HCT116 (cell line): ENCODE data around the gene IL1R2. TPM values are rescaled to one million over a fixed set of nuclear protein-coding genes. Genes with fewer than 3 reads are reported as not detected.

Experiments
- ATAC-seq: fragments of 200-7000 bp; cut with Tn5 transposase; 2 replicates; pipeline ENCODE4 v1.9.1; 2020; ENCODE audit warnings: mild to moderate bottlenecking, moderate library complexity
- BruUV-seq: library from RNA; stranded (reverse); fragments of 400-500 nt; replicated peaks from 2 replicates; lab custom pipeline; 2021; lab: Mats Ljungman, UMichigan
- CTCF ChIA-PET: fragments of 300-600 bp; sonication (Branson Sonifier 250); formaldehyde crosslinking; loops from one replicate; lab custom pipeline; 2021; ENCODE audit warnings: antibody characterized with exemption; lab: Charles Lee
- POLR2A ChIA-PET: fragments of 300-600, 350-600 bp; sonication (Branson Sonifier 250); formaldehyde crosslinking; loops from one replicate; lab custom pipeline; 2021; ENCODE audit warnings: antibody characterized with exemption; lab: Charles Lee
- RAD21 ChIA-PET, 2 experiments: fragments of 300-600 bp; sonication (Branson Sonifier 250); formaldehyde crosslinking; loops; one replicate each; lab custom pipeline; 2023; ENCODE audit warnings: low total read pairs in 2 of 2; ENCODE audit not compliant: uncharacterized antibody in 2 of 2, unreplicated experiment in 2 of 2, low non-redundant PET in 1 of 2; lab: Charles Lee
- DNase-seq: peaks from one replicate; pipeline ENCODE4 v3.0.0-alpha.2; 2010; ENCODE audit warnings: low read depth, low spot score
- H2AFZ ChIP-seq: fragments of 200-600 bp; shearing (Covaris generic), sonication (generic); 2 replicates; pipeline ENCODE4 v1.6.1; 2017; ENCODE audit warnings: low read depth, mixed run types, mixed read lengths, antibody characterized with exemption, low read length; ENCODE audit not compliant: poor library complexity, severe bottlenecking
- H3K27ac ChIP-seq: 2 replicates; pipeline ENCODE4 v1.5.1; 2012; ENCODE audit warnings: low read depth, low read length
- H3K27me3 ChIP-seq: fragments of 200-600 bp; sonication (generic); 2 replicates; pipeline ENCODE4 v1.6.1; 2016; ENCODE audit warnings: mixed run types, low read length, mixed read lengths; ENCODE audit not compliant: insufficient read depth
- H3K36me3 ChIP-seq, 2 experiments: fragments of 200-500 bp in 1 of 2; fragments of 200-600 bp in 1 of 2; sonication (Bioruptor generic) in 1 of 2; sonication (generic) in 1 of 2; 2 replicates each; pipeline versions ENCODE4 v1.5.1 to v1.6.1; 2014 to 2016; ENCODE audit warnings: low read length in 2 of 2, inconsistent platforms in 1 of 2, mixed read lengths in 1 of 2, mixed run types in 1 of 2; ENCODE audit not compliant: insufficient read depth in 2 of 2, control insufficient read depth in 1 of 2
- H3K4me1 ChIP-seq, 2 experiments: fragments of 200-600 bp in 1 of 2; sonication (generic) in 1 of 2; 2 replicates each; pipeline versions ENCODE4 v1.5.1 to v1.6.1; 2012 to 2017; ENCODE audit warnings: low read length in 2 of 2, inconsistent platforms in 1 of 2, mild to moderate bottlenecking in 1 of 2, mixed read lengths in 1 of 2, mixed run types in 1 of 2, moderate library complexity in 1 of 2; ENCODE audit not compliant: insufficient read depth in 2 of 2, control insufficient read depth in 1 of 2
- H3K4me2 ChIP-seq: fragments of 200-600 bp; sonication (generic); 2 replicates; pipeline ENCODE4 v1.6.1; 2017; ENCODE audit warnings: mixed run types, low read length, mixed read lengths
- H3K4me3 ChIP-seq, 2 experiments: fragments of 200-600 bp in 1 of 2; sonication (generic) in 1 of 2; replicated peaks in 1 of 2; 2 replicates each; pipeline ENCODE4 v1.5.1; 2011 to 2016; ENCODE audit warnings: low read length in 2 of 2, control low read depth in 1 of 2, low read depth in 1 of 2, mild to moderate bottlenecking in 1 of 2, mixed read lengths in 1 of 2, mixed run types in 1 of 2
- H3K79me2 ChIP-seq: fragments of 200-600 bp; sonication (generic); 2 replicates; pipeline ENCODE4 v1.6.1; 2017; ENCODE audit warnings: mild to moderate bottlenecking, mixed run types, low read length, moderate library complexity, mixed read lengths; ENCODE audit not compliant: insufficient read depth
- H3K9ac ChIP-seq: fragments of 200-600 bp; sonication (generic); 2 replicates; pipeline ENCODE4 v1.6.1; 2016; ENCODE audit warnings: low read length, mixed read lengths
- H3K9me2 ChIP-seq: fragments of 200-600 bp; sonication (generic), shearing (Covaris generic); 2 replicates; pipeline ENCODE4 v1.6.1; 2017; ENCODE audit warnings: mixed run types, mild to moderate bottlenecking, moderate library complexity; ENCODE audit not compliant: insufficient read depth
- H3K9me3 ChIP-seq, 2 experiments: fragments of 200-500 bp in 1 of 2; fragments of 200-600 bp in 1 of 2; sonication (Bioruptor generic) in 1 of 2; sonication (generic) in 1 of 2; 2 replicates each; pipeline ENCODE4 v1.6.1; 2014 to 2017; ENCODE audit warnings: low read length in 2 of 2, mixed read lengths in 2 of 2, inconsistent platforms in 1 of 2, low read depth in 1 of 2, mild to moderate bottlenecking in 1 of 2, mixed run types in 1 of 2, moderate library complexity in 1 of 2; ENCODE audit not compliant: control insufficient read depth in 1 of 2, insufficient read depth in 1 of 2
- H4K20me1 ChIP-seq: fragments of 200-600 bp; sonication (generic), shearing (Covaris generic); 2 replicates; pipeline ENCODE4 v1.6.1; 2017; ENCODE audit warnings: mixed run types, mild to moderate bottlenecking, moderate library complexity; ENCODE audit not compliant: insufficient read depth
- ATF3 ChIP-seq: IDR thresholded peaks from 2 replicates; pipeline ENCODE4 v1.6.1; 2012
- CBX3 ChIP-seq: IDR thresholded peaks from 2 replicates; pipeline ENCODE4 v1.6.1; 2012; ENCODE audit warnings: low read depth
- CEBPB ChIP-seq: IDR thresholded peaks from 2 replicates; pipeline ENCODE4 v1.6.1; 2012; ENCODE audit warnings: low read depth
- EZH2phosphoT487 ChIP-seq: fragments of 200-600 bp; IDR thresholded peaks from 2 replicates; pipeline ENCODE4 v1.6.1; 2018; ENCODE audit warnings: antibody characterized with exemption, borderline replicate concordance
- FOSL1 ChIP-seq: IDR thresholded peaks from 2 replicates; pipeline ENCODE4 v1.6.1; 2012; ENCODE audit warnings: low read depth
- MAX ChIP-seq: IDR thresholded peaks from 2 replicates; pipeline ENCODE4 v1.6.1; 2012
- REST ChIP-seq: IDR thresholded peaks from 2 replicates; pipeline ENCODE4 v1.6.1; 2012; ENCODE audit warnings: low read depth
- SIN3A ChIP-seq: IDR thresholded peaks from 2 replicates; pipeline ENCODE4 v1.6.1; 2012; ENCODE audit warnings: low read depth
- SP1 ChIP-seq: IDR thresholded peaks from 2 replicates; pipeline ENCODE4 v1.6.1; 2012; ENCODE audit warnings: low read depth
- ZFX ChIP-seq: fragments of 450-650 bp; IDR thresholded peaks from 2 replicates; pipeline ENCODE4 v1.6.1; 2017
- intact Hi-C: fragments of 100-400 bp; cut with micrococcal nuclease; formaldehyde crosslinking; loops from 2 replicates; pipeline ENCODE4 v1.10.0; 2022
- total RNA-seq: library from RNA; stranded (reverse); gene quantifications from one replicate; pipeline ENCODE4 v1.2.1, GENCODE V29; 2021; ENCODE audit not compliant: unreplicated experiment

IL1R2 gene
- total RNA-seq, 1 experiment from 2014 or later, result 0.52 TPM

GRCh38 chr2:102073168-102073724 is 81.5 kb downstream of the IL1R2 start:
- Histone ChIP-seq H2AFZ (no peak overlapping the region), H3K4me3 (no peak overlapping the region), H3K9me2 (no peaks in the 10 kb centered on the region), H3K27ac (no peak overlapping the region), H4K20me1 (no peaks in the 10 kb centered on the region), H3K9ac (no peak overlapping the region), H3K27me3 (no peaks in the 10 kb centered on the region), H3K36me3 (no peaks in the 10 kb centered on the region), H3K79me2 (no peaks in the 10 kb centered on the region), H3K4me2 (no peak overlapping the region), H3K9me3 (no peaks in the 10 kb centered on the region), H3K4me1 (no peaks in the 10 kb centered on the region; a peak in 1 of 4 replicates)
- CTCF ChIA-PET, result no interaction called here
- ATAC-seq (no peak), DNase-seq (no peak)
- RAD21 ChIA-PET, result no interaction called here
- no TSS peak for BruUV-seq
- intact Hi-C loops, result no loop called here
- TF ChIP-seq CBX3, result no peak
- no peak for TF ChIP-seq FOSL1
- no peak for TF ChIP-seq CEBPB
- no peak for TF ChIP-seq ATF3
- TF ChIP-seq ZFX, result no peak
- no peak for TF ChIP-seq EZH2phosphoT487
- POLR2A ChIA-PET, result no interaction called here

GRCh38 chr2:102074152-102074783 is 82.5 kb downstream of the IL1R2 start:
- ChIA-PET CTCF (no interaction called here), POLR2A (no interaction called here), RAD21 (no interaction called here)
- no peaks in the 10 kb centered on the region for H3K9me3 ChIP-seq
- H3K9ac ChIP-seq, result no peak overlapping the region
- TF ChIP-seq CEBPB, result no peak
- TF ChIP-seq SP1, result no peak
- no peak for TF ChIP-seq REST
- no peak for TF ChIP-seq SIN3A
- TF ChIP-seq MAX, result no peak
- H3K4me2 ChIP-seq, result no peak overlapping the region
- H3K4me3 ChIP-seq, result no peak overlapping the region
- no peaks in the 10 kb centered on the region for H3K36me3 ChIP-seq
- intact Hi-C loops, result no loop called here
- DNase-seq (no peak), ATAC-seq (no peak)
- H3K79me2 ChIP-seq, result no peaks in the 10 kb centered on the region
- no peak overlapping the region for H3K27ac ChIP-seq
- H3K9me2 ChIP-seq, result no peaks in the 10 kb centered on the region
- BruUV-seq, result no TSS peak
- no peaks in the 10 kb centered on the region for H3K27me3 ChIP-seq
- H4K20me1 ChIP-seq, result no peaks in the 10 kb centered on the region
- no peaks in the 10 kb centered on the region; a peak in 1 of 4 replicates for H3K4me1 ChIP-seq
- no peak overlapping the region for H2AFZ ChIP-seq
